Immature natural killer cell (primary cell): Measurements from ENCODE around the gene CDC42BPA. TPM values are rescaled to one million over a fixed set of nuclear protein-coding genes. Genes with fewer than 3 reads are reported as not detected.

Experiments used
- DNase-seq, 3 donors: peaks; one replicate each; pipeline ENCODE4 v3.0.0; 2022; ENCODE audit warnings: mixed read lengths in 1 of 3
- H3K27ac Mint-ChIP-seq, 6 donors: one replicate each; pipeline ENCODE4 v1.8.0; 2020; ENCODE audit warnings: mixed read lengths in 6 of 6, mild to moderate bottlenecking in 5 of 6, inconsistent platforms in 4 of 6, moderate library complexity in 3 of 6
- H3K27me3 Mint-ChIP-seq, 3 donors: one replicate each; pipeline ENCODE4 v1.8.0; 2020 to 2021; ENCODE audit warnings: low read depth in 3 of 3, mild to moderate bottlenecking in 3 of 3, mixed read lengths in 3 of 3, moderate library complexity in 3 of 3, inconsistent platforms in 1 of 3
- H3K36me3 Mint-ChIP-seq, 3 donors: one replicate each; pipeline ENCODE4 v1.8.0; 2020; ENCODE audit warnings: mixed read lengths in 3 of 3, inconsistent platforms in 2 of 3, mild to moderate bottlenecking in 2 of 3
- H3K4me1 Mint-ChIP-seq, 2 donors: one replicate each; pipeline ENCODE4 v1.8.0; 2020; ENCODE audit warnings: inconsistent platforms in 2 of 2, mild to moderate bottlenecking in 2 of 2, mixed read lengths in 2 of 2, moderate library complexity in 1 of 2
- H3K4me3 Mint-ChIP-seq, 5 donors: one replicate each; pipeline ENCODE4 v1.8.0; 2020; ENCODE audit warnings: mild to moderate bottlenecking in 5 of 5, mixed read lengths in 5 of 5, inconsistent platforms in 3 of 5, moderate library complexity in 3 of 5
- H3K9me3 Mint-ChIP-seq, 6 donors: one replicate each; pipeline ENCODE4 v1.8.0; 2020; ENCODE audit warnings: mild to moderate bottlenecking in 6 of 6, mixed read lengths in 6 of 6, inconsistent platforms in 4 of 6, moderate library complexity in 3 of 6
- polyA plus RNA-seq, 3 donors: library from polyadenylated mRNA; unstranded; fragments of 300-500 nt; fragmentation: Illumina TruSeq; gene quantifications; one replicate each; pipeline ENCODE4 v1.2.3, GENCODE V29; 2021

The CDC42BPA gene
- polyA plus RNA-seq, 3 donors from 2014 or later = 0.13 to 0.67 TPM; not detected in 1

GRCh38 chr1:227308367-227309336, 9.6 kb downstream of the CDC42BPA start:
- H3K9me3 Mint-ChIP-seq = no peaks in the 10 kb centered on the region
- no peak overlapping the region for H3K27ac Mint-ChIP-seq
- H3K4me3 Mint-ChIP-seq = no peak overlapping the region
- no peaks in the 10 kb centered on the region for H3K4me1 Mint-ChIP-seq
- peaks cover 2 to 9% (median 4%) of the 10 kb centered on the region in 3 donors for H3K27me3 Mint-ChIP-seq
- H3K36me3 Mint-ChIP-seq = peaks cover 0 to 4% (median 0%) of the 10 kb centered on the region in 3 donors
- DNase-seq = no peak

- DNase-seq = no peak
- Mint-ChIP-seq H3K4me1 (no peaks in the 10 kb centered on the region), H3K27ac (no peak overlapping the region), H3K9me3 (no peaks in the 10 kb centered on the region), H3K4me3 (no peak overlapping the region), H3K27me3 (peaks cover 2 to 15% (median 5%) of the 10 kb centered on the region in 3 donors), H3K36me3 (peaks cover 0 to 4% (median 0%) of the 10 kb centered on the region in 3 donors)
Measured at GRCh38 chr1:227306689-227307088, 11.6 kb downstream of the CDC42BPA start.

- Mint-ChIP-seq H3K27ac (no peak overlapping the region), H3K4me3 (no peak overlapping the region), H3K36me3 (peaks cover 0 to 4% (median 0%) of the 10 kb centered on the region in 3 donors), H3K27me3 (peaks cover 2 to 15% (median 2%) of the 10 kb centered on the region in 3 donors), H3K4me1 (no peaks in the 10 kb centered on the region), H3K9me3 (no peaks in the 10 kb centered on the region)
- DNase-seq = no peak
Measured at GRCh38 chr1:227305894-227306626, 12.2 kb downstream of the CDC42BPA start.

GRCh38 chr1:227304665-227305064, 13.6 kb downstream of the CDC42BPA start:
- Mint-ChIP-seq H3K27ac (no peak overlapping the region), H3K4me3 (no peak overlapping the region), H3K27me3 (peaks cover 2 to 15% (median 2%) of the 10 kb centered on the region in 3 donors), H3K4me1 (no peaks in the 10 kb centered on the region), H3K36me3 (no peaks in the 10 kb centered on the region), H3K9me3 (no peaks in the 10 kb centered on the region)
- DNase-seq = no peak

GRCh38 chr1:227303662-227304061, 14.6 kb downstream of the CDC42BPA start:
- no peaks in the 10 kb centered on the region for H3K4me1 Mint-ChIP-seq
- H3K27me3 Mint-ChIP-seq = peaks cover 2 to 9% (median 2%) of the 10 kb centered on the region in 3 donors
- no peaks in the 10 kb centered on the region for H3K9me3 Mint-ChIP-seq
- H3K36me3 Mint-ChIP-seq = no peaks in the 10 kb centered on the region
- no peak overlapping the region for H3K4me3 Mint-ChIP-seq
- no peak overlapping the region for H3K27ac Mint-ChIP-seq
- DNase-seq = no peak

GRCh38 chr1:227300682-227301081, 17.6 kb downstream of the CDC42BPA start:
- Mint-ChIP-seq H3K4me3 (no peak overlapping the region), H3K36me3 (no peaks in the 10 kb centered on the region), H3K4me1 (no peaks in the 10 kb centered on the region), H3K9me3 (no peaks in the 10 kb centered on the region), H3K27ac (no peak overlapping the region), H3K27me3 (peaks cover 2 to 8% (median 6%) of the 10 kb centered on the region in 3 donors)
- DNase-seq = no peak

- no peak overlapping the region for H3K27ac Mint-ChIP-seq
- no peak for DNase-seq
- no peaks in the 10 kb centered on the region for H3K9me3 Mint-ChIP-seq
- peaks cover 2 to 8% (median 6%) of the 10 kb centered on the region in 3 donors for H3K27me3 Mint-ChIP-seq
- no peaks in the 10 kb centered on the region for H3K36me3 Mint-ChIP-seq
- H3K4me1 Mint-ChIP-seq = no peaks in the 10 kb centered on the region
- H3K4me3 Mint-ChIP-seq = no peak overlapping the region
Measured at GRCh38 chr1:227299688-227300087, 18.6 kb downstream of the CDC42BPA start.

GRCh38 chr1:227299241-227299627, 19.1 kb downstream of the CDC42BPA start:
- Mint-ChIP-seq H3K27me3 (peaks cover 2 to 6% (median 6%) of the 10 kb centered on the region in 3 donors), H3K4me3 (no peak overlapping the region), H3K4me1 (no peaks in the 10 kb centered on the region), H3K27ac (no peak overlapping the region), H3K9me3 (no peaks in the 10 kb centered on the region), H3K36me3 (no peaks in the 10 kb centered on the region)
- DNase-seq = no peak

- H3K27me3 Mint-ChIP-seq = peaks cover 2 to 6% (median 4%) of the 10 kb centered on the region in 3 donors
- DNase-seq = no peak
- no peak overlapping the region for H3K27ac Mint-ChIP-seq
- no peak overlapping the region for H3K4me3 Mint-ChIP-seq
- H3K9me3 Mint-ChIP-seq = no peaks in the 10 kb centered on the region
- H3K4me1 Mint-ChIP-seq = no peaks in the 10 kb centered on the region
- no peaks in the 10 kb centered on the region for H3K36me3 Mint-ChIP-seq
Measured at GRCh38 chr1:227298512-227299240, 19.6 kb downstream of the CDC42BPA start.

- Mint-ChIP-seq H3K4me3 (no peak overlapping the region), H3K4me1 (no peaks in the 10 kb centered on the region)
Measured at GRCh38 chr1:227297073-227297793, 21.1 kb downstream of the CDC42BPA start.

GRCh38 chr1:227295609-227296008, 22.7 kb downstream of the CDC42BPA start:
- no peaks in the 10 kb centered on the region for H3K4me1 Mint-ChIP-seq
- no peaks in the 10 kb centered on the region for H3K36me3 Mint-ChIP-seq
- no peaks in the 10 kb centered on the region for H3K9me3 Mint-ChIP-seq
- no peak overlapping the region for H3K4me3 Mint-ChIP-seq
- peaks cover 0 to 6% (median 0%) of the 10 kb centered on the region in 3 donors for H3K27me3 Mint-ChIP-seq
- DNase-seq = no peak
- H3K27ac Mint-ChIP-seq = no peak overlapping the region

More at GRCh38 chr1:227297073-227297793, 21.1 kb downstream of the CDC42BPA start:
- Mint-ChIP-seq H3K27me3 (peaks cover 0 to 4% (median 0%) of the 10 kb centered on the region in 3 donors), H3K36me3 (no peaks in the 10 kb centered on the region), H3K27ac (no peak overlapping the region), H3K9me3 (no peaks in the 10 kb centered on the region)
- DNase-seq = no peak

GRCh38 chr1:227285745-227286144, 32.5 kb downstream of the CDC42BPA start:
- Mint-ChIP-seq H3K4me3 (no peak overlapping the region), H3K27me3 (peaks cover 0 to 4% (median 2%) of the 10 kb centered on the region in 3 donors), H3K9me3 (peaks cover 0 to 4% (median 0%) of the 10 kb centered on the region in 6 donors), H3K36me3 (no peaks in the 10 kb centered on the region), H3K4me1 (no peaks in the 10 kb centered on the region), H3K27ac (no peak overlapping the region)
- DNase-seq = no peak

GRCh38 chr1:227281371-227281770, 36.9 kb downstream of the CDC42BPA start:
- no peak for DNase-seq
- H3K27ac Mint-ChIP-seq = no peak overlapping the region
- H3K4me1 Mint-ChIP-seq = no peaks in the 10 kb centered on the region
- H3K4me3 Mint-ChIP-seq = no peak overlapping the region
- peaks cover 1 to 4% (median 2%) of the 10 kb centered on the region in 3 donors for H3K27me3 Mint-ChIP-seq
- H3K36me3 Mint-ChIP-seq = no peaks in the 10 kb centered on the region
- H3K9me3 Mint-ChIP-seq = peaks cover 0 to 4% (median 0%) of the 10 kb centered on the region in 6 donors
